ENCODE measurements around the gene CNTLN.

- TF ChIP-seq CTCF (IDR thresholded peaks at IDR 0.05) (no peak), POLR2AphosphoS5 (IDR thresholded peaks at IDR 0.05) (no peak), EP300 (IDR thresholded peaks at IDR 0.05; ENCODE audit: low read depth) (no peak)
Measured at GRCh38 chr9:17137566-17137965, 2.7 kb downstream of the CNTLN start.

Data from transverse colon (tissue), 4 donors.